GM21515 (cell line): ENCODE results near the gene ARL3.
"Not testable (repeated sequence)": the region's sequence is repeated elsewhere in the genome, so short reads cannot be mapped to it uniquely, and the experiment has no call there.

Experiments used
- ATAC-seq: cut with Tn5 transposase; IDR thresholded peaks from one replicate; pipeline ENCODE4 v1.9.1; 2021; ENCODE audit not compliant: unreplicated experiment

Gene ARL3, protein sequence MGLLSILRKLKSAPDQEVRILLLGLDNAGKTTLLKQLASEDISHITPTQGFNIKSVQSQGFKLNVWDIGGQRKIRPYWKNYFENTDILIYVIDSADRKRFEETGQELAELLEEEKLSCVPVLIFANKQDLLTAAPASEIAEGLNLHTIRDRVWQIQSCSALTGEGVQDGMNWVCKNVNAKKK

DNA sequence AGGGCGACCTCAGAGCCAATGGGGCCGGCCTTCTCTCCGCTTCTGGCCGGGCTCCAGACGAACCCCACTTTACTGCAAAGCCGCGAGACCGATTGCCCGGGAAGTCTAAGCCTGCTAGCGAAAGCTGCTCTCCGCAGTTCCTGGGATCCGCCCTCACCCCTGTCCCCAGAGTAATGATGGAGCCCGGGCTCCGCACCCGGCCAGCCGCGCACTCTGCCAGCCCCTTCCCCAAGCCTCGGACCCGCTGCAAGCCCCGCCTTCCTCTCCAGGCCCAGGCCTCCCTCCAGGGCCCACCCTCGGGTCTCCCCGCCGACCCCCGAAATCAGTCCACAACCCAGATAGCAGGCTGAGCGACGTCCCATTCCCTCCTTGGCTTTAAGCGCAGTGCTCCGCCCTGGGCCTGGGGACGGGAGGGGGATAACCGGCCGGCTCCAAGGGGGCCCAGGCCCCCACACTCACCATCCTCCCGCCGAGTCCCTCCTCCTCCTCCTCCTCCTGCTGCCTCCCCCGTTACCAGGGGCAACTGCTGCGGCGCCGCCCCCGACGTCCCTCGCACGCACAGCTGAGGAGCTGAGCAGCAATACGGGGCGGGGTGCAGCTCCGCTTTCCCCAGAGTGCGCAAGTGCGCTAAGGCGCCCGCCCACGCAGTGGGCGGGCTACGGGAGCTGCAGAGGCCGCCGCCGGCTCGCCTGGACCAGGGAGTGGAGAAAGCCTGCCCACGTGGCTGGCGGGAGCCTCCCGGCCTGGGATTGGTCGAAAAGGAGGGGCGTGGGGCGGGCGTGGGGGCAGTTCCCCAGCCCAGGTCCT lies at the start of gene ARL3:
Gene ARL3, minus strand, starts transcription at position 584 of the 807 bp plus-strand sequence. Its CDS starts 122 bp downstream, at position 462.
- peak; percentile 71 for ATAC-seq

DNA sequence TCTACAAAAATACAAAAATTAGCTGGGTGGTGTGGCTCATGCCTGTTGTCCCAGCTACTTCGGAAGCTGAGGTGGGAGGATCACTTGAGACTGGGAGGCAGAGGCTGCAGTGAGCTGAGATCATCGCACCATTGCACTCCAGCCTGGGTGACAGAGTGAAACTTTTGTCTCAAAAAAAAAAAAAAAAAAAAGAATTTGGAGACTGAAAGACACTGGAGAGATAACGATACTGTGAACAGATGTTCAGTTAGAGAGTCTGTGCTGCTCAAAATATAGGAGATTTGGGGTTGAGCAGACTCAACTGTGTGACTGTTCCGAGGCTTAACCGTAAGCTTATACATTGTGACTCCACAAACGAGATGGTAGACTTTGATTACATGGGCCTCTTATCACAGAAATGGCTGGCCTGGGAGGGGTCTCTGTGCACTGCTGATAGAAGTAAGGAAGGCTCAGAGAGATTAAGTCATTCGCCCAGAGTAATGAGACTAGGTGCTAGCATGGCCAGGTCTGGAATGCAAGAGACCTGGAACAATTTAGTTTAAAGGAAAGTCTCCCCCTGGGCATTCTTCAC lies 48.9 kb upstream of the ARL3 start:
- no peak for ATAC-seq

DNA sequence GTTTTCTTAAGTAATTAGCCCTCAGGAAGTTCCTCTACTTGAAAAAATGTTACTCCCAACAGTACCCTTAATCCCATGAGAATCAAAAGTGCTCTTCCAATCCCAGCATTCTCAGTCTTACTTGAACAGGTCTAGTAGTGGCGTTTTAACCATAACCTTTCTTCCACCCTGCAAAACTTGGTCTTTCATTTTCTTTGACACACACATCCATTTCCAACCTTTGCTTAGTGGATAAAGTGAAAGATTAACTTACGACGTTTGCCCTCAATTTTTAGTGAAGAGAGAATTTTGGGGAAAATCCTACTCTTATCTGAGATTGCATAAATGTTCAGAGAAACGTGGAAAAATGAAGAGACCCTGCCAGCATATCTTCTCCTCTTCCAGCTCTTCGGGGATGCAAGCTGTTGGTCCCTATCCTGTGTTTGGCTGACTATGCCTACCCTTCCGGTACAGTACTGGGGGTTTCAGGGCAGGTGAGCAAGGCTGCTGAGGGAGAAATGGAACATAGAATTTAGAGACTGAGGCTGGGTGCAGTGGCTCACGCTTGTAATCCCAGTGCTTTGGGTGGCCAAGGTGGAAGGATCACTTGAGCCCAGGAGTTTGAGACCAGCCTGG lies 48.3 kb upstream of the ARL3 start:
- ATAC-seq = no peak

DNA sequence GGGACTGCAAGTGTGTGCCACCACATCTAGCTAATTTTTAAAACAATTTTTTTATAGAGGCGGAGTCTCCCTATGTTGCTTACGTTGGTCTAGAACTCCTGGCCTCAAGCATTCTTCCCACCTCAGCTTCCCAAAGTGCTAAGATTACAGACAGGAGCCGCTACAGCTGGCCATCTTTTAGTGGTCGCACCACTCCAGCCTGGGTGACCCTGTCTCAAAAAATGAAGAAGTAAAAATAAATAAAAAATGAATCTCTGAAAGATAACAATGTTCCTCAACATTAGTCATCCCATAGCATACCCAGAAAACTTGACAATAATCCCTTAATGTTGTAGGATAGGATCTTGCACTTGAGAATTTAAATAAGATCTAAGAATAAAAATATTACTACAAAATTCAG lies 47.8 kb upstream of the ARL3 start:
- no peak for ATAC-seq

DNA sequence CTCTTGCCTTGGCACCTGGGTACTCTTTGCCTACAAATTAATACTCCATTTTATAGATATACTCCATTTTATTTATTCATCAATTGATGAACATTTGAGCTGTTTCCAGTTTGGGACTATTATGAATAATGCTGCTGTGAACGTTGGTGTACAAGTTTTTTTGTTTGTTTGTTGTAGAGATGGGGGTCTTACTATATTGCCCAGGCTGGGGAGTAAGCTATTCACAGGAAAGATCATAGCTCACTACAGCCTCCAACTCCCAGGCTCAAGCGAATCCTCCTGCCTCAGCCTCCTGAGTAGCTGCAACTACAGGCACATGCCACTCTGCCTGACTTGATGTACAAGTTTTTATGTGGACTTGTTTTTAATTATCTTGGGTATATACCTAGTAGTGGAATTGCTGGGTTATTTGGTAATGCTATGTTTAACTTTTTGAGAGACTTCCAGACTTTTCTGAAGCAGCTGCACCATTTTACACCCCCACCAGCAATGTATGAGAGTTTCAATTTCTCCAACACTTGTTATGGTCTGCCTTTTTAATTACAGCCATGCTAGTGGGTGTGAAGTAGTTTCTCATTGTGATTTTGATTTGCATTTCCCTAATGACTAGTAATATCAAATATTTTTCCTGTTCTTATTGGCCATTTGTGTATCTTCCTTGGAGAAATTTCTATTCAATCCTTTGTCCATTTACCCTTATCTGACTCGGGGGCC lies 45.5 kb upstream of the ARL3 start:
- ATAC-seq = no peak

DNA sequence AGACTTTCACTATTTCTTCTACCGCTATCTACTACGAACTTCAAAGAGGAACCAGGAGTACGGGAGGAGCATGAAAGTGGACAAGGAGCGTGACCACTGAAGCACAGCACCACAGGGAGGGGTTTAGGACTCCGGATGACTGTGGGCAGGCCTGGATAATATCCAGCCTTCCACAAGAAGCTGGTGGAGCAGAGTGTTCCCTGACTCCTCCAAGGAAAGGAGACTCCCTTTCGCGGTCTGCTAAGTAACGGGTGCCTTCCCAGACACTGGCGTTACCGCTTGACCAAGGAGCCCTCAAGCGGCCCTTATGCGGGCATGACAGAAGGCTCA lies 44.7 kb upstream of the ARL3 start:
- not testable (repeated sequence) for ATAC-seq

DNA sequence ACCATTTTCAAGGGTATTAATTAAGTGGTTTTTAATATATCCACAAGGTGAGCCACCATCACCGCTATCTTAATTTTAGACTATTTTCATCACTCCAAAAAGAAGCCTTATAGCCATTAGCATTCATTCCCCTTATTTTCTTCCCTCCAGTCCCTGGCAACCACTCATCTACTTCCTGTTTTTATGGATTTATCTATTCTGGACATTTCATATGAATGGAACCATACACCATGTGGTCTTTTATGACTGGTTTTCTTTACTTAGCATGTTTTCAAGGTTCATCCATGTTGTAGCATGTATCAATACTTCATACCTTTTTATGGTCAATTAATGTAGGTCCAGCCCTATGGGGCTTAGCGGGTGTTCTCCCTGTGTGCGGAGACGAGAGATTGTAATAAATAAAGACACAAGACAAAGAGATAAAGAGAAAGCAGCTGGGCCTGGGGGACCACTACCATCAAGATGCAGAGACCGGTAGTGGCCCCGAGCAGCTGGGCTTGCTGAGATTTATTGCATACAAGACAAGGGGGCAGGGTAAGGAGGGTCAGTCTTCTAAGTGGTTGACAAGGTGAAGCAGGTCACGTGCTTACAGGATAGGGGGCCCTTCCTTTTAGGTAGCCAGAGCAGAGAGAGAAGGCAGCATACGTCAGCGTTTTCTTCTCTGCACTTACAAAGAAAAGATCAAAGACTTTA lies 44.2 kb upstream of the ARL3 start:
- ATAC-seq = no peak

DNA sequence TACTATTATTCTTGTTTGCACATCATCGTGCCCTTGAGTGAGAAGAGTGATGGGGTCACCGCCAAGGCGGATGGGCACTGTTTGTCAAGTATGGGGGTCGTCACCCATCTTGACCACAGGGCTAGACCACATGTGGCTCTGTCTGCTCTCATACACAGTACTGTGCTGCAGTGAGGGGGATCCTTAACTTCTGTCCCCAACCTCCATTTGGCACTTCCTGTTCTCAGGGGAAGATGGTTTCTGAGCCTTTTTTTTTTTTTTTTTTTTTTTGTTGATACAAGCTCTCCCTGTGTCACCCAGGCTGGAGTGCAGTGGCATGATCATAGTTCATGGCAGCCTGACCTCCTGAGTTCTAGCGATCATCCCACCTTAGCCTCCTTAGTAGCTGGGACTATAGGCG lies 43.1 kb upstream of the ARL3 start:
- no peak for ATAC-seq

DNA sequence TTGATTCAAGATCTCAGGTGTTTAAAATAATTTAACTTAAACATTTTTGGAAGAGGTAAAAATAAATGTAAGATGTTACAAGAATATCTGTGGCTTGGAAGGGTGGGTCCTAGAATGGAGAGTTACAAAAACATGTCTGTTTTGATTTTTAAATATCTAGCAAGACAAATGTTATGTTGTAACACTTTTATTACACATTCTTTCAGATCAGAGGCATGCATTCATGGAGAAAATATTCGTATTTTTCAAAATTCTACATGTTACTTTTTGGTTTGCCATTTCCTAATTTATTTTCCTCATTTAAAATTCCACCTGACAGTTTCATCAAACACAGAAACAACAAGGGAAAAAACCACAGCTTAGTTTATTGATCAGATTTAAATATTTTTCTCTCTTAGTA lies 39.5 kb upstream of the ARL3 start:
- no peak for ATAC-seq

DNA sequence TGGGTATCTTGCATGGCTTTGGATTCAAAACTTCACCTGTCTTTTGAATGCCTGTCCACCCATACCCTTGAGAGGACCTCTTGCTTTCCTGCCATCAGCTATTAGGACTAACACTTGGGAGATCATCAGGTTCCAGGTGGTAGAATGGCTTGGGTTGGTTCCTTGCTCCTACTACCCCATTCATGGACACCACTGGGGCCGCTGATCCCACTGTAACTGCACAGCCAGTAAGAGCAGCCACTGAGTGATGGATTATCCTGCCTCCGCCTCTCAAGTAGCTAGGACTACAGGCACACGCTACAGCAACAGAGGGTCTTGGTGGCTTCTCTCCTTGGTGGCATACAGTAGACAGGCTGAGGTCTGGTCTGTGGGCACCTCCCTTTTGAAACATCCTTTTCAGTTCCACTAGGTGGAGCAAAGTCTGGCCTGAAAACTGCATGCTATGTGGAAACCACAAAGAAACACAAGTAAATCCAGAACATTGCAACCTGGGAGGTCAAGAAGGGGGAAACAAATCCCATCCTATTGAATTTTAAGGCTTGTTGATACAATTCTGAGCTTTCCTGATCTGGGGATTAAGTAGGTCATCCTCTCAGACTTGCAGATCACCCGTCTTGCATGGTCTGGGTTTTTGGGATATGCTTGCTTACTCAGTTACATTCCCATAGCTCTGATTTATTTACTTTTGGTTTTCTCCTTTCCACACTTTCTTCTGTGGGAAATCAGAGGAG lies 38.9 kb upstream of the ARL3 start:
- ATAC-seq = no peak

DNA sequence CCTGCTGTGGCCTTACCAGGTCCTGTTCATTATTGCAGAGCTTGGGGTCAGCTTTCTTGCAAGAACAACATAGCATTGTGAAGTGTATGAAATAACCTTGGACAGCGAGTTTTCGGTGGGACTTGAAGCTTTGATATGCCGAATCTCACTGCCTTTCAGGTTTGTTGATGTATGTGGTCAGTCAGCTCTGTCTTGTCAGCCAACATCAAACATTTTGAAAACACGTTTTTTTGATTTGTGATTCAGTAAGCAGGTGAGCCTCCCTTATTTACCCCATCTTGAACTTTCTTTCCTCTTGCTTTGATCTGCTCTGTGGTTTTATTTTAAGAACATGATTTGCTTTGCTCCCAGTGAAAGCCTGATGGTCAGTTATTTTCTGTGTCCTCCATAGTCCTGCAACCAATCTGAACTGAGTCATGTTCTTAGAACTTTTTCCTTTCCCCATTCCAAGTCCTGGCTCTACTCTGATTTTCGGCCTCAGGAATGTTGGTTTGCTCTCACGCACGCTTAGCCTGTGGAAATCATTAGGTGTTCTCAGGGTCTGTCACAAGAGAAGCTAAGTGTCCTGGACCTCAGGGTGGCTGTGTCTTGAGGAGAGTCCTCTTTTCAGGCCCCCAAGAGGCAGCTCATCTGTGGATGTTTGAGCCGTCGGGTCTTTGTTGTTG lies 38.2 kb upstream of the ARL3 start:
- no peak for ATAC-seq

DNA sequence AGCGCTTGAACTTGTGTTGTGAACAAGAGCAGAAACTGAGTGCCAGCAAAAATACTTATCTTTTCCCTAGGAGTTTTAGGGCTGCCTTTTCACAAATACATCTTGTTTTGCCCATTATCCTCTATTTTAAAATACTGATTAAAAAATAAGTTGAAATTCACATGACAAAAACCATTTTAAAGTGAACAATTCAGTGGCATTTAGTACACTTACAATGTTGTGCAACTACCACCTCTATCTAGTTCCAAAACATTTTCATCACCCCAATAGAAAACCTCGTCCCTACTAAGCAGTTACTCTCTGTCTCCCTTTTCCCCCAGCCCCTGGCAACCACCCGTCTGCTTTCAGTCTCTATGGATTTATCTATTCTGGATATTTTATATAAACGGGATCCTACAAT lies 31.0 kb upstream of the ARL3 start:
- ATAC-seq = no peak

DNA sequence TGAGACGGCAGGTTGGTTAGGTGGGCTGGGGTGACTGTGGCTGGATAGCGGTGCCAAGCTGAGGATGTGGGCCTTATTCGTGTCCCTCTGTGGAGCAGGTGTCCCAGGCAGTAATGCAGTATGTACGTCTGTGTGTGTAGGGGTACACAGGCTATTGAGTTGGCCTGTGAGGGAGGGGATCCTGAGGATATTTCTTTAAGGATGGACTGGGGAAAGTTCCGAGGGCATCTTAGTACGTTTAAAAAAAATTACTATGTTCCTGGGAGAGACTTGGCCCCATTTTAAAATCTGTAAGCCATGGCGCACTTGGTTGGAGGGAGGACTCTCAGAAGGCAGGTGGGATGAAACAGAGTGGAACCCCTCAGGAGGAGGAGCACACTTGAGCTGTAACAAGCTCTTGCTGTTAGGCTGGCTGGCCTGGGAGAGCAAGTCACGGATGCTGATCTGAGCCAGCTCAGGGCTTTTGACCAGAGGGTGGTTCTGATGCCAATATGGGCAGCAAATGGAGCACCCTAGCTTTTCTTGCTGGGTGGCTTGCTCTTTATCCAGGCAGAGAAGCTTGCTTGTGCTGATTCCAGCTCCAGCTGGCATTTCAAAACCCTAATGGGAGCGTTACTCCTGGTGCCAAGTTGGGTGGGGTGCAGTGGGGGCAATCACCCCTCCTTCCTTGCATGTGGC lies 30.3 kb upstream of the ARL3 start:
- peak; percentile 10 for ATAC-seq

DNA sequence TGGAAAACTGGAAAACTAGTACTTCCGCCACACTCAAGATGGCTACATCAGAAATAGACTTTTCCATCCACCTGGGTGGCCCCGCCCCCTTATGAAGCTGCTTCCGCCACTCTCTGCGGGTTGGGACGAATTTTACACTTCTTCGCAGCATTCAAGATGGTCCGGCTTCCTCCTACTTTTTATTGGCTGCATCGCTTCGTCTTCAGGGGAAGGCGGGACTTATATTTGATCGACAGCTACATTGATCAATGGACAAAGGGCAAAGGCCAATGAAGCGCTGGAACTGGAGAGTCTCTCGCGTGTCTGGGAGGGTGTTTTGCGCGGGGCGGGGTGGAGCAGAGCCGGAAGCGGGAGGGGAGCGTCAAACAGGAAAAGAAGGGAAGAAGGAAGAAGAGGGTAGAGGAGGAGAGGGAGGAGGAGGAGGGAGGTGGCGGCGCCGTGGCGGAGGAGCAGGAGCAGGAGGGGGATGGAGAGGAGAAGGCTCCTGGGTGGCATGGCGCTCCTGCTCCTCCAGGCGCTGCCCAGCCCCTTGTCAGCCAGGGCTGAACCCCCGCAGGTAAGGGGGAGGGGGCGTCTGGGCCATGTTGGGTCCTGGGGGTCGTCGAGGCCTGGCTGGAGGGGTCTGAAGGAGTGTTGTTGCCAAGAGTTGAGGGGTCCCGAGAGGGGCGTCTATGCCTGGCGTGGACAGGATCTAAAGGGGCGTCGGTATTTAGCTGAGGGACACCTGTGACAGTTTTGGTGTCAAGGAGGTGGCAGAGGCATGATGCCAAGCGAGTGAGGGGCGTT lies 29.6 kb upstream of the ARL3 start, which contains the start of gene WBP1L:
Gene WBP1L, plus strand, starts transcription at position 361 of the 786 bp plus-strand sequence. Its CDS starts 106 bp downstream, at position 467.
- peak; percentile 94 for ATAC-seq

DNA sequence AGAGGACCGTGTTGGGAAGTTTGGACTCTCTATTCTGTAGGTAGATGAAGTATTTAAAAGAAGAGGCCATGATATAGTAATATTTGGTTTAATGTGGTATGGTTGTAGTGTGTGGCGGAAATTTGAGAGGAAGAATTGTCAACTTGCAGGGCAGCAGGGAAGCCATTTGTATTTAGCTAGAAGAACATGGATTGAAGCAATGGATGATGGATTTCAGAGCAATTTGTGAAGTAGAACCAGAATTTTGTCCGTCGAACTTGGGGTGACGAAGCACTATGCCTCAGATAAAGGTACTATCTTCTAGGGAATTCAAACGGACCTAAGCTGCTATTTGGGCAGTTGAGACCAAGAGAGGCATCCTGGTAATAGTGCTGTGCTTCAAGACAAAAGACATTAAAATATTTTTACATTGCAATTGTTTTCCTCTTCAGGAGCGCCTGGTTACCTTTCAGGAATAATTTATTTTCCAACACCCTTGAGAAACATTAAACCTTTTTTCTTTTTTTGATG lies 28.9 kb upstream of the ARL3 start:
- no peak for ATAC-seq

DNA sequence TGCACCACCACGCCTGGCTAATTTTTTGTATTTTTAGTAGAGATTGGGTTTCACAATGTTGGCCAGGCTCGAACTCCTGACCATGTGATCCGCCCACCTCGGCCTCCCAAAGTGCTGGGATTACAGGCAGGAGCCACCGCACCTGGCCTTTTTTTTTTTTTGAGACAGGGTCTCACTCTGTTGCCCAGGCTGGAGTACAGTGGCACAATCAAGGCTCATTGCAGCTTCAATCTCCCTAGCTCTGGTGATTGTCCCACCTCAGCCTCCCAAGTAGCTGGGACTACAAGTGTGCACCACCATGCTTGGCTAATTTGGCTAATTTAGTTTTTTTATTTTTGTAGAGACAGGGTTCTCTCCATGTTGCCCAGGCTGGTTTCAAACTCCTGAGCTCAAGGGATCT lies 28.1 kb upstream of the ARL3 start:
- ATAC-seq = not testable (repeated sequence)

DNA sequence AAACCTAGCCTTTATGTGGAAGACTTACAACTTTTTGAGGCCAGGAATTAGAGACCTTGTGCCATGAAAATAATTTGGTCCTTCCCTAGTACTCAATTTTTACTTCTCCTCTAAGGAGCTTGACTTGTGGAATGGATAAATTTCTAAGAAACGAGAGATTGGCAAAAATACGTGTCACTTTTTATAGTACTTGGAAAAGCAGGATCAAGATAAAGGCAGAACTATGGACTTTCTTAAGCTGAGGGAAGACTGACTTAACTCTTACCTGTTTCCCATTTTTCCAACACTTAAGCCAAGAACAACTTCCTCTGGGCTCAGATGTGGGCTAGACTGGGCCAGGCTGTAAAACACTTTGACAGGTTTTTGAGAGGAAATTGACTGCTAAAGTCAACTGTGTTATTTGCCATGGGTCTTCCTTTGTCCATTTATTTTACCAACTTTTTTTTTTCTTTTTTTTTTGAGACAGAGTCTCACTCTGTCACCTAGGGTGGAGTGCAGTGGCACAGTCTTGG lies 27.6 kb upstream of the ARL3 start:
- no peak for ATAC-seq

DNA sequence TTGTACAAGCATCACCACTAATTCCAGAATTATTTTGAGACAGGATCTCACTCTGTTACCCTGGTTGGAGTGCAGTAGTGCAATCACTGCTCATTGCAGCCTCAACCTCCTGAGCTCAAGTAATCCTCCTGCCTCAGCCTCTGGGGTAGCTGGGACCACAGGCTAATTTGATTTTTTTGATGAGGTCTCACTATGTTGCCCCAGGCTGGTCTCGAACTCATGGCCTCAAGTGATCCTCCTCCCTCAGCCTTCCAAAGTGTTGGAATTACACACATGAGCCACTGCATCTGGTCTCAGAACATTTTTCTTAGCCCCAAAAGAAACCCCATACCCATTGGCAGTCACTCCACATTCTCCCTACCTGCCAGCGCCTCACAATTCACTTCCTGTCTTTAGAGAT lies 26.0 kb upstream of the ARL3 start:
- no peak for ATAC-seq
